Breast epithelium (tissue), 3 donors: ENCODE data around the gene SMCO4.

Experiments used
- POLR2A ChIP-seq: fragments of 450-650 bp; IDR thresholded peaks from one replicate; pipeline ENCODE4 v1.6.1; 2016; ENCODE audit warnings: antibody characterized with exemption, mild to moderate bottlenecking, moderate library complexity
- POLR2AphosphoS5 ChIP-seq, 3 donors: sonication (generic); formaldehyde crosslinking; IDR thresholded peaks; one replicate each; pipeline ENCODE4 v1.6.1; 2017; ENCODE audit warnings: antibody characterized with exemption in 3 of 3
- TF ChIP-seq, protein P1 (sequence below), 3 donors: fragments of 450-650 bp; IDR thresholded peaks; one replicate each; pipeline ENCODE4 v1.5.1; 2016 to 2017; ENCODE audit warnings: antibody characterized with exemption in 3 of 3, mild to moderate bottlenecking in 3 of 3, moderate library complexity in 3 of 3

DNA sequence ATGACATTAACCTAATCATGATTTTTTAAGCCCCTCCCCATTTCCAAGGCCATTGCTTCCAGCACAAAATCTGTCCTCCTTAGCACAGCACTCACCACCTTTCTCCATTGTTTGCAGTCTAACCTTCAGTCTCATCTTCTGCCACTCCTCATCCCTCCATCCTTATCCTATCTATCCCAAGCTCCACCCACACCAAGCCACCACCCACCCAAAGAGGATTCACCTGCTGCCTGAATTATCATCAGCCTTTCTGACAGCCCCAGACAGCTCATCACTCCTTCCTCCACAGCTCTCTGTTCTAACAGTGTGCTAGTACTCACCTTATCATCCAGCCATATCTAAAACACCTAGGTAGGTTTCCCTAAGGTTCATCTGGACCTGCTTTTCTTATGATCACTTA is 20.7 kb upstream of the SMCO4 start:
- TF ChIP-seq, protein P1, sequence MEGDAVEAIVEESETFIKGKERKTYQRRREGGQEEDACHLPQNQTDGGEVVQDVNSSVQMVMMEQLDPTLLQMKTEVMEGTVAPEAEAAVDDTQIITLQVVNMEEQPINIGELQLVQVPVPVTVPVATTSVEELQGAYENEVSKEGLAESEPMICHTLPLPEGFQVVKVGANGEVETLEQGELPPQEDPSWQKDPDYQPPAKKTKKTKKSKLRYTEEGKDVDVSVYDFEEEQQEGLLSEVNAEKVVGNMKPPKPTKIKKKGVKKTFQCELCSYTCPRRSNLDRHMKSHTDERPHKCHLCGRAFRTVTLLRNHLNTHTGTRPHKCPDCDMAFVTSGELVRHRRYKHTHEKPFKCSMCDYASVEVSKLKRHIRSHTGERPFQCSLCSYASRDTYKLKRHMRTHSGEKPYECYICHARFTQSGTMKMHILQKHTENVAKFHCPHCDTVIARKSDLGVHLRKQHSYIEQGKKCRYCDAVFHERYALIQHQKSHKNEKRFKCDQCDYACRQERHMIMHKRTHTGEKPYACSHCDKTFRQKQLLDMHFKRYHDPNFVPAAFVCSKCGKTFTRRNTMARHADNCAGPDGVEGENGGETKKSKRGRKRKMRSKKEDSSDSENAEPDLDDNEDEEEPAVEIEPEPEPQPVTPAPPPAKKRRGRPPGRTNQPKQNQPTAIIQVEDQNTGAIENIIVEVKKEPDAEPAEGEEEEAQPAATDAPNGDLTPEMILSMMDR (IDR thresholded peaks at IDR 0.05), result no peak
- no peak for TF ChIP-seq POLR2A
- no peak for TF ChIP-seq POLR2AphosphoS5 (IDR thresholded peaks at IDR 0.05)
